H54 (cell line): ENCODE data around the gene TBC1D5.

Experiments
- DNase-seq: peaks from one replicate; pipeline ENCODE4 v3.0.0; 2011; ENCODE audit warnings: low spot score, mixed read lengths; ENCODE audit not compliant: insufficient read length
- FAIRE-seq: peaks from 3 replicates; lab custom pipeline; 2011; peaks lifted over from hg19 to GRCh38; lab: Jason Lieb, UNC
- POLR2A ChIP-seq: IDR thresholded peaks from 2 replicates; pipeline ENCODE4 v1.6.1; 2011; ENCODE audit warnings: low read depth, mild to moderate bottlenecking, low read length

The TBC1D5 gene

DNA sequence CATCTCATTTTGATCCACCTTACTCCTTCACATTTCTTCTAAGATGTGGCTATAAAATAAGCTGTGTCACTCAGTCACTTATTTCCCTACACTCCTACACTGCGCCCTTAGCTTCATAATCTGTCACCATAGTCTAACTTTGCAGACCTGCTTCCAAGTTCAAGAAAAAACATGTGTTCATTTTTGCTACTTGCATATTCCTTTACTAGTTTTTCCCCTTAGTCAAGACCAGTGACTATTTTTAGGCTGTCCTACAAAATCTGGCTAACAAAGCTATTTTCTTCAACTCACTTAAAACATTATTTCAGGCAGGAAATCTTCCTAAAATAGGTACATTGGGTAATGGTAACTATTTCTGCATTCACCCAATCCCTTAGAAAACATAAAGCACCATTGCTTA is 272.5 kb downstream of the TBC1D5 start:
- no peak for DNase-seq
- no peak for TF ChIP-seq POLR2A
- FAIRE-seq, result no peak

DNA sequence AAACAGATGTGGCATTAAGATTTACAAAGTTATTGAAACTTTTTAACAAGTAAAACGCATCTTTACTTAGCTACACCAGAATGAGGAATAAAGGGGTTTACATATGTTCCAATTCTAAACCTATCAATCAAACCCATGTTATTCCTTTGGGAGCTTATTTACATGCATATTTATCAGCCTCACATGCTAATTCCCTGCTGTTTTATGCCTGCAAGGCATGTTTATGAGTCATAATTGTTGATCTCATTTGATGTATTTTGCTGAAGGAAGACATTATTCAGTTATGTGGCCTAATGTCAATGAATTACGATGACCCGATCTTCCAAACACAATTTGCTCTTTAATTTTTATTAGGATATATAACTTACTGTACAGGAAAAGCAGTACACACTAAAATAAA is 272.9 kb downstream of the TBC1D5 start:
- no peak for TF ChIP-seq POLR2A
- FAIRE-seq (peak; percentile 60), DNase-seq (no peak)

DNA sequence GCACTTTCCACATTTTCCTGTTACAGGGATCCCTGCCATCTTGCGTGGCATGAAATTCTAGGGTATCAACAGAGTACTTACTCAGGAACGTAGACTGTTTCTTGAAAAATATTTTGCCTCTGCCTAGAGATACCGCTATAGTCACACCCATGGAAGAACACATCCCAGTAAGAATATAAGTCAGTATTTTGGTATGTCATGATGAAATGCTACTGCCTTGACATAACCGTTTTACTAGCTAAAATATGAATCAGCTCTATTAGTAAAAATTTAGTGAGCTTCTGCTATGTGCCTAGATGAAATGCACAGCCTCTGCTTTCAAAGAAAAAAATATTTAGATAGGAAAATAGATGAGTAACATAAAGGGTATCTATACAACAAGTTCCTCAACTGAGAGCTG is 276.4 kb downstream of the TBC1D5 start:
- DNase-seq (no peak), FAIRE-seq (peak; percentile 74)

DNA sequence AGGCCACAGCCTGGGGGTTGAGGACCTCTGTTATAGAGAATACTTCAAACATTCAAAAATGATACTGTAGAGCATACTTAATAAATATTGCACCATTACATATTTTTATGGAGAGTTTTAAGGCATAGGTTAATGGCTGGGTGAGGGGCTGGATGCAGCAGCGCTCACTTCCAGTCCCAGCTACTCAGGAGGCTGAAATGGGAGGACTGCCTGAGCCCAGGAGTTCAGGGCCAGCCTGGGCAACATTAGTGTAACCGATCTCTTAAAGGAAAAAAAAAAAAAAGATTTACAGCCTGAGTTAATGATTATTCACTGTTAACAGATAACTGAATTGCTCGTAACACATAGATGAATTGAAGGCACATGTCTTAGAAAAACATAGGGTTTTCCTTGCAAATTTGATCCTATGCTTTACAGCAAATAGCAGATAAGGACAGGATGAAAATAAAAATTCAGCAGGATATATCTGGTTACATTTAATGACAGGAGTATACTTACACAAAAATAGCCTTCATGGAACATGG is 282.9 kb downstream of the TBC1D5 start:
- DNase-seq (no peak), FAIRE-seq (no peak)
- no peak for TF ChIP-seq POLR2A

More for the DNA sequence above, 276.4 kb downstream of the TBC1D5 start:
- no peak for TF ChIP-seq POLR2A

DNA sequence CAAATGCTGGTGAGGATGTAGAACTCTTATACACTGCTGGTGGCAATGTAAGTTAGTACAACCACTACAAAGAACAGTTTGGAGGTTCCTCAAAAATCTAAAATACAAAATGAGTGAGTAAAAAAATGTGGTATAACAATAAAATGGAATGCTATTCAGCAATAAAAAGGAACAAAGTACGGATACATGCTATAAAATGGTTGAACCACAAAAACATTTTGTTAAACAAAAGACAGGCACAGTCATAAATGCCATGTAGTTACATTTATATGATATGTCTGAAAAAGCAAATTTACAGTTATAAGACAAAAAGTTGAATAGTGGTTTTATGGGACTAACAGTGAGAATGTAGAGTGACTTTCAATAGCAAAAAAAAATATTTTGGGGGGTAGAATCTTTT is 285.8 kb downstream of the TBC1D5 start:
- FAIRE-seq (no peak), DNase-seq (no peak)
- TF ChIP-seq POLR2A, result no peak

DNA sequence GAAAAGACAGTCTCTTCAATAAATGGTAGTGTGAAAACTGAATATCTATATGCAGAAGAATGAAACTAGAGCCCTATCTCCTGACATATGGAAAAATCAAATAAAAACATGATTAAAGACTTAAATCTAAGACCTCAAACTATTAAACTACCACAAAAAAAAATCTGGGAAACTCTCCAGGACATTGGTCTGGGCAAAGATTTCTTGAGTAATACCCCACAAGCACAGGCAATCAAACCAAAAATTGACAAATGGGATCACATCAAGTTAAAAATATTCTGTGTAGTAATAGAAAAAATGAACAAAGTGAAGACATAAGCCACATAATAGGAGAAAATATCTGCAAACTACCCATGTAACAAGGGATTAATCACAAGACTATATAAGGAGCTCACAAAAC is 286.4 kb downstream of the TBC1D5 start:
- TF ChIP-seq POLR2A, result no peak
- FAIRE-seq (no peak), DNase-seq (no peak)

DNA sequence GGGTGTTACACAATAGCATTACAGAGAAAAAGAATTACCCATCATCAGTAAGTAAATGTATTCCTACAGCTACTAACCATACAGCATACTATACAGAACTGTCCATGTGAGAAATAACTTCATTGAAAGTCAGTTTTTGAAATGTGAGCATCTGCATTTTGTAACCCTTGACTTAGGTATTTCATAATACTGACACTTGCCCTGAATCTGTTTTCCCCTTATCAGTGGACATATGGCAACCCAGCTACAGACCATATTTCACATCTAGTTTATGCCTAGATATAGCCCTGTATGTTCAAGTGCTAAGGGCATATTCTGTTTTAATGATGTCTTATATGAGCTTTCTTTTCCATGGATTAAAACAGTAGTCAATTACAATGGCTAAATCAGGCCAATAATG is 297.6 kb downstream of the TBC1D5 start:
- FAIRE-seq (no peak), DNase-seq (no peak)
- TF ChIP-seq POLR2A, result no peak

DNA sequence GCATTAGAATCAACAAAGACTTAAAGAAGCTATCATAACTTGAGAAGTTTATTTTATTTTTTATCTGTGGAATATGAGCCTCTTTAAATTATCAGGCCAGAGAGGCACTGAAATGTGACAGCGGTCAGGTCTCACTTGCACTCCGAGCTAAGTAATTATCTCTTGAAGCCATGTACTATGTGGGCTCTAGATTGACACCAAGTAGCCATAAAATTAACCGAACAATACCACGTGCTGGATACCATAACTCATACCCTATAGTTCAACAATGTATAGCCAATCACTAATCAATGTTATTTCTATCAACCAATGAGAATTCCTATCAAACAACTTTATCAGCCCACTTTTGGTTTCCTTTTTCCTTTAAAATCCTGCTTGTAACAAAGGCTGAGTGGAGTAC is 299.3 kb downstream of the TBC1D5 start:
- TF ChIP-seq POLR2A, result no peak
- no peak for FAIRE-seq
- no peak for DNase-seq

DNA sequence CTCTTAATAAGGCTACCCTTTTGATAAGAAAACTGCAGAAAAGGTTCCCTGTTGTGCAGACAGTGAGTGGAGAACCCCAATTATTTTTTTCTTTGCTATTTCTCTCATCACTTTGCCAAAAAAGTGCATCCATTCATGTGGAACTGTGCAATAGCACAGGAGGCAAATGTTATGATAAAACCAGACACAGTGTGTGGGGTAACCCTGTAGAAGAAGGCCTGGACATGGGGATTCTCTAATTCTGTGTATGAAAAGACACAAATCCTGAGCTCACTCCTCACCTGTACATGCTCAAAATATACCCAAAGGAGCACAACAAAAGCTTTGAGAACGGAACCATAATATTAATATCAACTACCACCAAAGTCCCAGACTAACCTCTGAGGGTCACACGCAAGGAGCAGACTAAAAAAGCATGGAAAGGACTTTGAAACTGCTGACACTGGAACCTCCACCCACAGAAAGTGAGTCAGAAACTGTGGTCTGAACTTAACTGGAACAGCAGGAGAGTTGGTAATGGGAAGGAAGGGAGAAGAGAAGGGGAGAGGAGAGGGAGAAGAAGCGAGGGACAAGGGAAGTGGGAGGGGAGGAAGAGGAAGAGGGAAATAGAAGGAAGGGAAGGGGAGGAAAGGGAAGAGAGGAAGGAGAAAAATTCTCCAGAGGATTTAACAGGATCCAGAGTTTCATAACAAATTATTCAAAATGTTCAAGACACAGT is 299.9 kb downstream of the TBC1D5 start:
- FAIRE-seq, result no peak
- TF ChIP-seq POLR2A, result no peak
- DNase-seq, result no peak

DNA sequence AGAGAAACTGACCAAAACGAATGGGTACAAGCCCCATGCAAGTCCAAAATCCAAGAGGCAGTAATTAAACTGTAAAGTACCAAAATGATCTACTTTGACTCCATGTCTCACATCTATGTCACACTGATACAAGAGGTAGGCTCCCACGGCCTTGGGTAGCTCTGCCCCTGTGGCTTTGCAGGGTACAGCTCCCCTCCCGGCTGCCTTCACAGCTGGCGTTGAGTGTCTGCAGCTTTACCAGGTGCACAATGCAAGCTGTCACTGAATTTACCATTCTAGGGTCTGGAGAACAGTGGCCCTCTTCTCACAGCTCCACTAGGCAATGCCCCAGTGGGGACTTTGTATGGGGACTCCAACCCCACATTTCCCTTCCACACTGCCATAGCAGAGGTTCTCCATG is 308.6 kb downstream of the TBC1D5 start:
- DNase-seq, result no peak
- TF ChIP-seq POLR2A, result no peak
- no peak for FAIRE-seq

DNA sequence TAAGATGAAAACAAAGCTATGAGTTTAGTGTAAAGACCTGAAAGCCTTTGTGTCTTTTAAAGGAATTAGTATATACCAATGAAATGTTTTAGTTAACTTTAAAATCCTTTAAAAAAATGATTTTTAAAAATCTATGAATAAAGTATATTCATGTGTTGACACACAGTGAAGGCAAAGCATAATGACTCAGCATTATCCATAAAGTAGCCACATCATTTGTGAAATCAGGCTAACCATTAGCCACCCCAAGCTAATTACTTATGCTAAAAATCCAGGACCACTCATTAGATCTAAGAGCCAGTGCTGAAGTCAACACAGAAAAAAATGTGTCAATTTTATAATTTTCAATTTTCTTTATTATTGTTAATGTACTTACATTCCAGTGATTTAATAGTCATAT is 310.2 kb downstream of the TBC1D5 start:
- no peak for DNase-seq
- no peak for TF ChIP-seq POLR2A
- FAIRE-seq, result no peak

DNA sequence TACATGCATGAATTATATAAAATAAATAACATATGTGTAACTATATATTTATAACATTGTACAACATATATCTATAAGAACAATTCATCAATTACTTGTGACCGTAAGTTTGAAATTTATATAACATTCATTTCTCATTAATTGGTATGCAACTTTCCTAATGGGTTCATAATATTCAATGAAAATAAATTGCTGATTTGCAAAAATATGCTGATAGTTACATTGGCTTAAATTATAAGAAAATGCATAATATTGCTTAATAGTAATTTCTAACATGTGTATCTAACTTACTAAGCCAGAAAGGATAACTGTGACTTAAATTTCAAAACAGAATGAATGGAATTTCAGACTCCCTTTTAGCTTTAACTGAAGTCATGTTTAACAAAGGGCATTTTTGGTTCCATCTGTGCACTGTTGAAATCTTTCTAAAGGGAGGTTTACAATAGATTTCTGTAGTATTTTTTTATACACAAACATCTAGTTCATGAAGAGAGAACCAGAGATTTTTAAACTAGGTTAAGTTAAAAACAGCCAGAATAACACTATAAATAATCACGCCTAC is 310.9 kb downstream of the TBC1D5 start:
- FAIRE-seq, result no peak

DNA sequence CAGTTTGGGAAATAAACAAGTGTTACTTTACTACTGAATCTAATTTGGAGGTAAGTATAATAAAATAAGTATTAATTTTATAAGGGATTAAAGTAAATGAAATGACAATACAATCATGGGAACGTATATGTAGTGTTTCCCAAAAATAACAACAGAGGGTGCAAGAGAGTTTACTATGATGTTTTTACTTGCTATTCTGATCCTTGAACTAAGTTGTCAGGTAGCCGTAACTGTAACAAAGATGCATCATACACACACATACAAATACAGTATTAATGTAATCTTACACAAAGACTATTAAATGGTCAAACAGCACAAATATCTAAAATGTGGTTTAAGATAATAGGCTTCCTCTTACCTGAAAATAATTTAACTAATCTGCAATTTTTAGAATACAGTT is 311.4 kb downstream of the TBC1D5 start:
- DNase-seq (no peak), FAIRE-seq (peak; percentile 98)
- no peak for TF ChIP-seq POLR2A

More for the DNA sequence above, 310.9 kb downstream of the TBC1D5 start:
- no peak for TF ChIP-seq POLR2A
- no peak for DNase-seq

DNA sequence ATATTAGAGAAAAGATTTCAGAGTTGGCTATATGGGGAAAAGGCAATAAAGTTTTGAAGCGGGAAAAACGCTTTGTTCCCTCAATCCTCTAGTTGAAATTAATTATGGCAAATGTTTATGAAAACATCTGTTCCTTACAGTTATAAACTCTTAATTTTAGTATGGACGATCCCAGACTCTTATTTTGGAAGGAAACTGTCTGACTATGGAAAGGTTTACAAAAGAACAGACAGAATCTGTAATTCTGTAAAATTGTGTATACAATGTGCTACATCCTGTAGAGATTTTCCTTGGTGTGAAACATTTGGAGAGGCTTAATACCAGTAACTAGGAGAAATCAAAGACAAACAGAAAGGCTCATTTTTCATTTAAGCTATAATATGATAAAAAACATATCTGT is 311.8 kb downstream of the TBC1D5 start:
- DNase-seq, result no peak
- no peak for FAIRE-seq
- TF ChIP-seq POLR2A, result no peak
